Astrocyte (in vitro differentiated cells and primary cell): ENCODE data around the gene CCDC120.

Experiments
- CTCF ChIP-seq: IDR thresholded peaks from 2 replicates; pipeline ENCODE4 v1.5.1; 2011; ENCODE audit warnings: low read depth, mild to moderate bottlenecking, inconsistent platforms, low read length, moderate library complexity; ENCODE audit not compliant: insufficient read depth
- EZH2 ChIP-seq: IDR thresholded peaks from 2 replicates; pipeline ENCODE4 v1.6.1; 2012; ENCODE audit warnings: mild to moderate bottlenecking, low read length, inconsistent platforms; ENCODE audit not compliant: insufficient read depth

- TF ChIP-seq CTCF: no peak
- no peak for TF ChIP-seq EZH2
These were observed 15.1 kb downstream of the CCDC120 start, which contains the start of gene PRAF2 for GRCh38 chrX:49073601-49074575.
